ENCODE data around the gene OGDHL. TPM values are rescaled to one million over a fixed set of nuclear protein-coding genes. Genes with fewer than 3 reads are reported as not detected.

Gene OGDHL
- total and polyA plus RNA-seq, 2 of the 13 experiments (the other 11 are each of a cell fraction or from before 2014, with no cell fraction given), result 3.0 to 9.8 TPM

DNA sequence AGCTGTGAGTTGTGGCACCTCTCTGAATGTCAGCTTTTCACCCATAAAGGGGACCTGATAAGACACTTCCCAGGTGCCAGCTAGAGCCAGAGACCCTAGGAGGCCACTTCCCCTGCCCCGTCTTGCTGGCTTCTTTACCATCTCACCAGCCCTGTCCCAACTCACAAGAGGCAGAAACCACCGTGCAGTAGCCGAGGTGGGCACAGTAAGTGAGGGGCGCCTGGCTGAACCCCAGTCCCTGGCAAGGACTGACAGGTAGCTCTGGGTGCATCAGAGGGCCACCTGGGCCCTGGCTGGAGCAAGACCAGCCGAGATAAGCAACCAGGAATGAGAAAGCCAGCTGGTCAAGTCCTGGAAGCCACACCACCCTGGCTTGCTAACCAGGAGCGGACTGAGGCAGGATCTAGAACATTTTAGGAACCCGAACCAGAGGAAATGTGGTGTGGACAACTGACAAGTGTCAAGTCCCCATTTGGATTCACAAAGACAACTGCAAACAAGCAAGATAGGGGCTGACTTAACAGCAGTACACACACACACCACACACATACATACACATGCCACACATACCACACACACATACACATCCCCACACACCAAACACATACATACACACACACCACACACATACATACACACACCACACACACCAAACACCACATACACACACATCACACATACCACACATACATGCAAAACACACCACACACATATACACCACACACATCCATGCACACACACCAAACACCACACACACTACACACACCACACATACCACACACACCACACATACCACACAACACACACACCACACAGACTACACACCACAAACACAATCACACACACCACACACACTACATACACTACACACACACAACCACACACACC lies 20.8 kb downstream of the OGDHL start (continued):
- TF ChIP-seq PPARG (CRISPR knock-in tag; conservative IDR thresholded peaks at IDR 0.05) (no peak), FLYWCH1 (CRISPR knock-in tag; IDR thresholded peaks at IDR 0.05) (no peak), ZNF761 (CRISPR knock-in tag; conservative IDR thresholded peaks at IDR 0.05) (no peak), KMT2A (CRISPR knock-in tag; IDR thresholded peaks at IDR 0.05) (no peak), ATF7 (IDR thresholded peaks at IDR 0.05) (0 out of 2 replicates have a peak, but pooled peaks have one; percentile 4), ATF7 (CRISPR knock-in tag; IDR thresholded peaks at IDR 0.05) (no peak), NFRKB (IDR thresholded peaks at IDR 0.05) (peak; percentile 49; the same call in 1 of the 2 replicates), NBN (conservative IDR thresholded peaks at IDR 0.05) (peak; percentile 57; the same call in 1 of the 2 replicates), SCMH1 (CRISPR knock-in tag; IDR thresholded peaks at IDR 0.05; ENCODE audit: borderline replicate concordance) (no peak)
- TF ChIP-seq, protein P1, sequence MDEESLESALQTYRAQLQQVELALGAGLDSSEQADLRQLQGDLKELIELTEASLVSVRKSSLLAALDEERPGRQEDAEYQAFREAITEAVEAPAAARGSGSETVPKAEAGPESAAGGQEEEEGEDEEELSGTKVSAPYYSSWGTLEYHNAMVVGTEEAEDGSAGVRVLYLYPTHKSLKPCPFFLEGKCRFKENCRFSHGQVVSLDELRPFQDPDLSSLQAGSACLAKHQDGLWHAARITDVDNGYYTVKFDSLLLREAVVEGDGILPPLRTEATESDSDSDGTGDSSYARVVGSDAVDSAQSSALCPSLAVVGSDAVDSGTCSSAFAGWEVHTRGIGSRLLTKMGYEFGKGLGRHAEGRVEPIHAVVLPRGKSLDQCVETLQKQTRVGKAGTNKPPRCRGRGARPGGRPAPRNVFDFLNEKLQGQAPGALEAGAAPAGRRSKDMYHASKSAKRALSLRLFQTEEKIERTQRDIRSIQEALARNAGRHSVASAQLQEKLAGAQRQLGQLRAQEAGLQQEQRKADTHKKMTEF (CRISPR knock-in tag; IDR thresholded peaks at IDR 0.05), result no peak
- TF ChIP-seq, protein P2, sequence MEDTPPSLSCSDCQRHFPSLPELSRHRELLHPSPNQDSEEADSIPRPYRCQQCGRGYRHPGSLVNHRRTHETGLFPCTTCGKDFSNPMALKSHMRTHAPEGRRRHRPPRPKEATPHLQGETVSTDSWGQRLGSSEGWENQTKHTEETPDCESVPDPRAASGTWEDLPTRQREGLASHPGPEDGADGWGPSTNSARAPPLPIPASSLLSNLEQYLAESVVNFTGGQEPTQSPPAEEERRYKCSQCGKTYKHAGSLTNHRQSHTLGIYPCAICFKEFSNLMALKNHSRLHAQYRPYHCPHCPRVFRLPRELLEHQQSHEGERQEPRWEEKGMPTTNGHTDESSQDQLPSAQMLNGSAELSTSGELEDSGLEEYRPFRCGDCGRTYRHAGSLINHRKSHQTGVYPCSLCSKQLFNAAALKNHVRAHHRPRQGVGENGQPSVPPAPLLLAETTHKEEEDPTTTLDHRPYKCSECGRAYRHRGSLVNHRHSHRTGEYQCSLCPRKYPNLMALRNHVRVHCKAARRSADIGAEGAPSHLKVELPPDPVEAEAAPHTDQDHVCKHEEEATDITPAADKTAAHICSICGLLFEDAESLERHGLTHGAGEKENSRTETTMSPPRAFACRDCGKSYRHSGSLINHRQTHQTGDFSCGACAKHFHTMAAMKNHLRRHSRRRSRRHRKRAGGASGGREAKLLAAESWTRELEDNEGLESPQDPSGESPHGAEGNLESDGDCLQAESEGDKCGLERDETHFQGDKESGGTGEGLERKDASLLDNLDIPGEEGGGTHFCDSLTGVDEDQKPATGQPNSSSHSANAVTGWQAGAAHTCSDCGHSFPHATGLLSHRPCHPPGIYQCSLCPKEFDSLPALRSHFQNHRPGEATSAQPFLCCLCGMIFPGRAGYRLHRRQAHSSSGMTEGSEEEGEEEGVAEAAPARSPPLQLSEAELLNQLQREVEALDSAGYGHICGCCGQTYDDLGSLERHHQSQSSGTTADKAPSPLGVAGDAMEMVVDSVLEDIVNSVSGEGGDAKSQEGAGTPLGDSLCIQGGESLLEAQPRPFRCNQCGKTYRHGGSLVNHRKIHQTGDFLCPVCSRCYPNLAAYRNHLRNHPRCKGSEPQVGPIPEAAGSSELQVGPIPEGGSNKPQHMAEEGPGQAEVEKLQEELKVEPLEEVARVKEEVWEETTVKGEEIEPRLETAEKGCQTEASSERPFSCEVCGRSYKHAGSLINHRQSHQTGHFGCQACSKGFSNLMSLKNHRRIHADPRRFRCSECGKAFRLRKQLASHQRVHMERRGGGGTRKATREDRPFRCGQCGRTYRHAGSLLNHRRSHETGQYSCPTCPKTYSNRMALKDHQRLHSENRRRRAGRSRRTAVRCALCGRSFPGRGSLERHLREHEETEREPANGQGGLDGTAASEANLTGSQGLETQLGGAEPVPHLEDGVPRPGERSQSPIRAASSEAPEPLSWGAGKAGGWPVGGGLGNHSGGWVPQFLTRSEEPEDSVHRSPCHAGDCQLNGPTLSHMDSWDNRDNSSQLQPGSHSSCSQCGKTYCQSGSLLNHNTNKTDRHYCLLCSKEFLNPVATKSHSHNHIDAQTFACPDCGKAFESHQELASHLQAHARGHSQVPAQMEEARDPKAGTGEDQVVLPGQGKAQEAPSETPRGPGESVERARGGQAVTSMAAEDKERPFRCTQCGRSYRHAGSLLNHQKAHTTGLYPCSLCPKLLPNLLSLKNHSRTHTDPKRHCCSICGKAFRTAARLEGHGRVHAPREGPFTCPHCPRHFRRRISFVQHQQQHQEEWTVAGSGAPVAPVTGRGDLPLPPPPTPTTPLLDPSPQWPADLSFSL (CRISPR knock-in tag; IDR thresholded peaks at IDR 0.05), result peak; percentile 88
